Activated T-helper 17 cell treated with anti-CD3 and anti-CD28 coated beads, Interleukin-2, amount 50 U/mL, for 72 hours (primary cell): ENCODE results near the gene SYAP1. TPM values are rescaled to one million over a fixed set of nuclear protein-coding genes. Genes with fewer than 3 reads are reported as not detected.

Source experiments
- ATAC-seq: fragments of 150-1000 bp; cut with Tn5 transposase; replicated peaks from 2 replicates; pipeline ENCODE4 v1.10.0; 2021; ENCODE audit warnings: mild to moderate bottlenecking, moderate library complexity
- H3K27ac Mint-ChIP-seq: one replicate; pipeline ENCODE4 v1.8.0; 2022; ENCODE audit warnings: mixed read lengths
- H3K27me3 Mint-ChIP-seq: one replicate; pipeline ENCODE4 v1.8.0; 2022; ENCODE audit warnings: mixed read lengths
- H3K36me3 Mint-ChIP-seq: one replicate; pipeline ENCODE4 v1.8.0; 2022; ENCODE audit warnings: low read depth, mild to moderate bottlenecking, mixed read lengths
- H3K4me1 Mint-ChIP-seq: one replicate; pipeline ENCODE4 v1.8.0; 2022; ENCODE audit warnings: mixed read lengths
- H3K4me3 Mint-ChIP-seq: one replicate; pipeline ENCODE4 v1.8.0; 2022; ENCODE audit warnings: mild to moderate bottlenecking, mixed read lengths
- H3K9me3 Mint-ChIP-seq: one replicate; pipeline ENCODE4 v1.8.0; 2022; ENCODE audit warnings: mixed read lengths
- total RNA-seq, 2 donors: library from RNA; stranded (reverse); gene quantifications; one replicate each; pipeline ENCODE4 v1.2.3, GENCODE V29; 2022

Gene SYAP1
- total RNA-seq, 2 donors from 2014 or later: 14.7 to 17.3 TPM

DNA sequence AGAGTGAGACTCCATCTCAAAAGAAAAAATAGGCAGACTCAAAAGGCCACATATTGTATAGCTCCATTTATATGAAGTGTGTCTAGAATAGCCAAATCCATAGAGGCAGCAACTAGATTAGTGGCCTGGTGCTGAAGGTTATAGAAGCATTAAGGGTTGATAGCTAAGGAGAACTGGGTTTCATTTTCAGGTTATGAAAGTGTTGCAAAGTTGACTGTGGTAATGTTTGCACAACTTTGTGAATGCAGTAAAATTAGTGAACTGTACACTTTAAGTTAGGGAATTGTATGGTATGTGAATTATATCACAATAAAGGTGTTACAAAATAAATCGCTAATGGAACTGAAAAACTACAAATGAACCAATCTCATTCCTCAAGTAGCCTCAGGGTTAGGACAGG lies 95.2 kb downstream of the SYAP1 start:
- no peak overlapping the region for H3K4me3 Mint-ChIP-seq
- no peaks in the 10 kb centered on the region for H3K4me1 Mint-ChIP-seq
- no peak overlapping the region for H3K27ac Mint-ChIP-seq
- ATAC-seq: no peak
- no peaks in the 10 kb centered on the region for H3K27me3 Mint-ChIP-seq
- no peaks in the 10 kb centered on the region for H3K9me3 Mint-ChIP-seq
- peaks cover 46% of the 10 kb centered on the region for H3K36me3 Mint-ChIP-seq

Other genes starting within 250 kb of the SYAP1 start
- not detected for gene S100G, start 69.5 kb upstream of the SYAP1 start, total RNA-seq
- 1 to 10 TPM; 2.0 to 3.3 TPM for gene CTPS2, start 6.9 kb upstream of the SYAP1 start, total RNA-seq
- gene TXLNG, start 66.9 kb downstream of the SYAP1 start, total RNA-seq: 10 to 100 TPM; 10.0 to 15.7 TPM
- 100 to 1,000 TPM; 159 to 187 TPM for gene RBBP7, start 150.8 kb downstream of the SYAP1 start, total RNA-seq
- gene REPS2, start 227.0 kb downstream of the SYAP1 start, total RNA-seq: under 1 TPM in 1 of 2 donors, not detected in 1; 0.26 TPM